CD4-positive, alpha-beta T cell treated with Interleukin-17A for 4 hours (primary cell): ENCODE data around the gene TMEM171.

Source experiments
- DNase-seq: peaks from one replicate; pipeline ENCODE4 v3.0.0-alpha.2; 2020; ENCODE audit warnings: mixed read lengths

The TMEM171 gene

GRCh38 chr5:73120222-73121118 is at the start of gene TMEM171:
Gene TMEM171 (plus strand): TSS chr5:73120575. CDS start chr5:73123374, 2,799 bp downstream.
- DNase-seq: no peak

- no peak for DNase-seq
Observed at GRCh38 chr5:73081093-73081492, 39.3 kb upstream of the TMEM171 start.

- DNase-seq: no peak
Observed at GRCh38 chr5:73088026-73088425, 32.3 kb upstream of the TMEM171 start.

- no peak for DNase-seq
Observed at GRCh38 chr5:73093943-73094342, 26.4 kb upstream of the TMEM171 start.

GRCh38 chr5:73094415-73094814 is 26.0 kb upstream of the TMEM171 start:
- no peak for DNase-seq

- DNase-seq: no peak
Observed at GRCh38 chr5:73095564-73096238, 24.7 kb upstream of the TMEM171 start.

- no peak for DNase-seq
Observed at GRCh38 chr5:73096239-73096575, 24.2 kb upstream of the TMEM171 start.

- no peak for DNase-seq
Observed at GRCh38 chr5:73097740-73098139, 22.6 kb upstream of the TMEM171 start.

GRCh38 chr5:73100109-73100508 is 20.3 kb upstream of the TMEM171 start:
- no peak for DNase-seq

- DNase-seq: no peak
Observed at GRCh38 chr5:73103870-73104299, 16.5 kb upstream of the TMEM171 start.

- no peak for DNase-seq
Observed at GRCh38 chr5:73104326-73104725, 16.0 kb upstream of the TMEM171 start.

GRCh38 chr5:73106335-73106734 is 14.0 kb upstream of the TMEM171 start:
- DNase-seq: no peak

- DNase-seq: no peak
Observed at GRCh38 chr5:73110190-73110589, 10.2 kb upstream of the TMEM171 start.

- DNase-seq: no peak
Observed at GRCh38 chr5:73111536-73111935, 8.8 kb upstream of the TMEM171 start.

GRCh38 chr5:73112359-73112758 is 8.0 kb upstream of the TMEM171 start:
- no peak for DNase-seq

- no peak for DNase-seq
Observed at GRCh38 chr5:73114044-73114688, 6.2 kb upstream of the TMEM171 start.

- no peak for DNase-seq
Observed at GRCh38 chr5:73115399-73116051, 4.8 kb upstream of the TMEM171 start.

GRCh38 chr5:73116506-73116905 is 3.9 kb upstream of the TMEM171 start:
- DNase-seq: no peak

GRCh38 chr5:73117088-73117740 is 3.2 kb upstream of the TMEM171 start:
- no peak for DNase-seq

GRCh38 chr5:73118391-73118973 is 1.9 kb upstream of the TMEM171 start:
- DNase-seq: no peak

- DNase-seq: no peak
Observed at GRCh38 chr5:73119451-73120157, 771 bp upstream of the TMEM171 start.

GRCh38 chr5:73121119-73121463 is 716 bp downstream of the TMEM171 start:
- no peak for DNase-seq
